GM21367 (cell line): ENCODE results near the gene PLPPR3.

Experiments
- ATAC-seq: cut with Tn5 transposase; IDR thresholded peaks from one replicate; pipeline ENCODE4 v1.9.1; 2021; ENCODE audit not compliant: unreplicated experiment

Gene PLPPR3

DNA sequence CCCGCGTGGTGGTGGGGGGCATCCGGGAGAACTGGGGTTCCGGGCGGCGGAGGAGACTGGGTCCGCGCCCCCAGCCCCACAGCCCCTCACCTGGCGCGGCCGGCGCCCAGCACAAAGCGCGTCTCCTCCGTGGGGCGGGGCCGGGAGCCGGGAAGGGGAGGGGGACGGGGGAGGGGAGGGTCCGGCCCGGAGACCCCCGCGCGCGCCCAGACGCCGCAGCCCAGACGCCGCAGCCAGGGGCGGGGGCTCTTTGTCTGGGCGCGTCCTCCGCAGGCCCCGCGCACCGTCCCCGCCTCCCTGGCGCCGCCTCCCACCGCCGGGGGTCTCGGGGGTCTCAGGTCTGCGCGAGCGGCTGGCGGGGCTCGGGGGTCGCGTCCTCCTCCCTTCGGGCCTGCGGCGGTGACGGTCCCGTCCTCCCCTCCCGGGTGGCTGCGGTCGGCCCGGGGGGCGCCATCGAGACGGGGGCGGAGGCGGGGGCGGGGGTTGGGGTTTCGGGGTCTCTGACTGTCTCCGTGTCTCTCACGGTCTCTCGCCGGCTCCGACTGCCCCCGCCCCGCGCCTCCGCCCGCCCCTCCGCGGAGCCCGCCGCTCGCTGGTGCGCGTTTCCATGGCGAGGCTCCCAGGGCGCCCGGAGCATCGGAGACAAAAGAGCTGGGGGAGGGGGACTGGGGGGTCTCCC, at the start of gene PLPPR3:
Gene PLPPR3, minus strand, starts transcription at position 131 of the 679 bp plus-strand sequence. CDS start 396 bp downstream, outside the sequence.
- no peak for ATAC-seq

DNA sequence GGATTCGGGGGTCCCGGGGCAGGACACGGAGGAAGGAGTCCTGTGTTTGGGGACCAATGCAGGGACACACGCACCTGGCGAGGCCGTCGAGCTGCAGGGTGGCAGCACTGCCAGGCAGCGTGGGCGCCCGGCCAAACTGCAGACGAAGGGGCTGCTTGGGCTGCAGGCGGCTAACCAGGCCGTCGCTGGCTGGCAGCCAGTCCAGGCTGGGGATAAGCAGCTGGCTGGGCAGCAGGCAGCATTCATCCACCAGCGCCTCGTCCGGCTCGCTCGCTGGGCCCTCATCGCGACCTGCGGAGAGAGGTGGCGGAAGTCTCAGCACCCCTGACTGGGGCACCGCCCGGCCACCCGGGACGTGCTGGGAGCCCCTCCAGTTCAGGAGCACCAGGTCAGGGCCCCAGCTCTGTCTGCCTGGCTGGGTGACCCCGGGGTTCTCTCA, 49.2 kb upstream of the PLPPR3 start:
- no peak for ATAC-seq

- ATAC-seq, result no peak
Measured at GRCh38 chr19:870314-870713, 48.6 kb upstream of the PLPPR3 start.

- no peak for ATAC-seq
Measured at GRCh38 chr19:869245-870177, 47.8 kb upstream of the PLPPR3 start.

GRCh38 chr19:868458-869244, 46.9 kb upstream of the PLPPR3 start:
- no peak for ATAC-seq

- ATAC-seq, result no peak
Measured at GRCh38 chr19:867855-868457, 46.2 kb upstream of the PLPPR3 start.

DNA sequence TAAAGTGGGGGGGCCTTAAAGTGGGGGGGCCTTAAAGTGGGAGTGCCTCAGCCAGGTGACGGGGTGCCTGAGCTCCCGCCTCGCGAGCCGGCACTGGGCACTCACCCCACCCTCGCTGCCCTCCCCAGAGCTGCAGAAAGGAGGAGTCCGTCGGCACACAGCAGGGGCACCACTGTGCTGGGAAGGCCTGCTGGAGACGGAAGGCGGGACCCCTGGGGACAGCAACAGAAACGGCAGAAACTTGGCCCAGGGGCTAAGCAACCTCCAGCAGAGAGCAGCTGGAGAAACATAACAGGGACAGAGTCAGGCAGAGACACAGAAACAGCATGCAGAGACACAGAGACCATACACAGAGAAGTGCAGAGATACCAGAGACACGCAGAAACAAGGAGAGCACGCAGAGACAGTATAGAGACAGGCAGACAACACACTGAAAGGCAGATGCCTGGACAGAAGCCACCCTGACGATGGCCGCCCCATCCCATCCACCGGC, 45.6 kb upstream of the PLPPR3 start:
- no peak for ATAC-seq

GRCh38 chr19:866769-867300, 45.1 kb upstream of the PLPPR3 start:
- no peak for ATAC-seq

DNA sequence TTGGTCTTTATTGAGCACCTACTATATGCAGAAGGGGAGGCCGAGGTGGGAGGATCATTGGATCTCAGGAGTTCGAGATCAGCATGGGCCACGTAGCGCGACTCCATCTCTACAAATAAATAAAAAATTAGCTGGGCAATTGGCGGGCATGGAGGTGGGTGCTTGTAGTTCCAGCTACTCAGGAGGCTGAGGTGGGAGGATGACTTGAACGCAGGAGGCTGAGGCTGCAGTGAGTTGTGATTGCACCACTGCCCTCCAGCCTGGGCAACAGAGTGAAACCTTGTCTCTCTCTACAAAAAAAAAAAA, 41.5 kb upstream of the PLPPR3 start:
- no peak for ATAC-seq

DNA sequence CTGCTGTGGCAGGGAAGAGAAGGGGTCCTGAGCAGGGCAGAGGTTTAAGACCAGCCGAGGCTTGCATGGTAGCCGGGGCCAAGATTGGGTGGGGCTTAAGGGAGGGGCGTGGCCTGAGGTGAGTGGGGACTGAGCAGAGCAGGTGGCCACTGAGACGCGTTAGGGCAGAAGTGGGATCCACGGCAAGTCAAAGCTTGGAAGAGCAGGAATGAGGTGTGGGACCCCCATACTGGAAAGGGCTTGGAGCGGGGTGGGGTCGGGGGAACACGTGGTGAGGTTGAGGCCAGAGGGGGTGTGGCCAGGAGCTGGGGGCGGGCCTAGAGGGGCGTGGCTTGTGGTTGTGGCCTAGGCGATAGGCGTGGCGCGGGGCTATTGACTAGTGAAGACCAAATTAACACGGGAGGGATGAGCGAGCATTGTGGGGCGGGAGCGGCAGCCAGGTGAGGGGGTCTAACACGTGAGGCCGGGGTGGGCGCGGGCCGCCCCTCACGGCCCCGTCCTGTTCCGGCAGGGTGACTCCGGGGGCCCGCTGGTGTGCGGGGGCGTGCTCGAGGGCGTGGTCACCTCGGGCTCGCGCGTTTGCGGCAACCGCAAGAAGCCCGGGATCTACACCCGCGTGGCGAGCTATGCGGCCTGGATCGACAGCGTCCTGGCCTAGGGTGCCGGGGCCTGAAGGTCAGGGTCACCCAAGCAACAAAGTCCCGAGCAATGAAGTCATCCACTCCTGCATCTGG, 41.0 kb upstream of the PLPPR3 start:
- no peak for ATAC-seq

DNA sequence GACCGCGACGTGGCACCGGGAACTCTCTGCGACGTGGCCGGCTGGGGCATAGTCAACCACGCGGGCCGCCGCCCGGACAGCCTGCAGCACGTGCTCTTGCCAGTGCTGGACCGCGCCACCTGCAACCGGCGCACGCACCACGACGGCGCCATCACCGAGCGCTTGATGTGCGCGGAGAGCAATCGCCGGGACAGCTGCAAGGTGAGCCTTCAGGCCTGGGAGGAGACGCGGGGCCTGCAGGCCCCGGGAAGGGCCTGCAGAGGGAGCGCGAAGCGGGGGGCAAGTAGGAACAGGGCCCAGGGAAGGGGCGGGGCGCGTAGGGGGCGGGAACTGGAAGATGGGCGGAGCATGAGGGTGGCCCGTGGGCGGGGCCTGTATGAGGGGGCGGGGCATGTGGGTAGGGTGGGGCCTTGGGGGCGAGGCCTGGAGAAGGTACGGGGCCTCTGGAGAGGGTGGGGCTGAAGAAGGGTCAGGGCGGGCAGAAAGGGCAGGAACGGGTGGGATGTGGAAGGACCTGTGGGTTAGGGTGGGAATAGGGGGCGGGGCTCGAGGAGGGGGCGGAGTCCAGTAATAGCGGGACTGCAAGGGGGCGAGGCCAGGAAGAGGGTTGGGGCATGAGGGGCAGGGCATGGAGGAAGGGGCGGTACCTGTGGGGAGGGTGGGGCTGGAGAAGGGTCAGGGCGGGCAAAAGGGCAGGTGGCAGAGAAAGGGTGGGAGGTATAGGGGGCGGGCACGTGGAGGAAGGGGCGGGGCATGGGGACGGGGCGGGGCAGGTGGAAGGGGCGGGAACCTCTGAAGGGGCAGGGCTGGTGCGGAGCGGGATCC, 40.2 kb upstream of the PLPPR3 start:
- no peak for ATAC-seq

DNA sequence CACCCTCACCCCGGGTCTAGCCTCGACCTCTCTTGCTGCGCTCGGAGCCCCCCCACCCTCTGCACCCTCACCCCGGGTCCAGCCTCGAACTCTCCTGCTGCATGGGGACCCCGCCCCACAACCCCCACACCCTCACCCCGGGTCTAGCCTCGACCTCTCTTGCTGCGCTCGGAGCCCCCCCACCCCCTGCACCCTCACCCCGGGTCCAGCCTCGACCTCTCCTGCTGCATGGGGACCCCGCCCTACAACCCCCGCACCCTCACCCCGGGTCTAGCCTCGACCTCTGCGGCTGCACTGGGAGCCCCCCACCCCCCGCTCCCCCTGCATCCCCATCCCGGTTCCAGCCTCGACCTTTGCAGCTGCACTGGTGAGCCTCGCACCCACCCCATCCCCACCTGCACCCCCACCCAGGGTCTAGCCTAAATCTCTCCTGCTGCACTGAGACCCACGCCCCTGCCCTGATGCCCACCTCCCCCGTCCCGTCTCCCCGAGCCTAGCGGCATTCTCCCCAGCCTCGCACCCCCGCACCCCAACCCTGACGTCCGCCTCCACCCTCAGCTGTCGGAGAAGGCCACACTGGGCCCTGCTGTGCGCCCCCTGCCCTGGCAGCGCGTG, 39.5 kb upstream of the PLPPR3 start:
- no peak for ATAC-seq

GRCh38 chr19:858868-859843, 37.4 kb upstream of the PLPPR3 start, which contains the start of gene CFD:
Gene CFD, plus strand, starts transcription at chr19:859664. Its CDS starts 26 bp downstream, at chr19:859690.
- ATAC-seq, result no peak

DNA sequence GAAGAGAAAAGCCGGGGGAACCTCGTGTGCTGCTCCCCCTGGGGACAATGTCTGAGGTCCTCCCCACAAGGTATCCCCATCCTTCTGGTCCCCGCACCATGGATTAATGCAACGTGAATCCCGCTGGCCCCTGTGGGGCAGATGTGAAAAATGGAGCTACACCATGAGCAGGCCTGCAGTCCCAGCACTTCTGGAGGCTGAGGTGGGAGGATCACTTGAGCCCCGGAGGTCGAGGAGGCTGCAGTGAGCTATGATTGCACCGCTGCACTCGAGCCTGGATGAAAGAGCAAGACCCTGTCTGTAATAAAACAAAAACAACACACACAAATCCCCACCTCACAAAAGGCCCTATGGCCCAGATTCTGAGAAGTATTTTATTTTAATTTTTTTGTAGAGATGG, 36.5 kb upstream of the PLPPR3 start:
- no peak for ATAC-seq

DNA sequence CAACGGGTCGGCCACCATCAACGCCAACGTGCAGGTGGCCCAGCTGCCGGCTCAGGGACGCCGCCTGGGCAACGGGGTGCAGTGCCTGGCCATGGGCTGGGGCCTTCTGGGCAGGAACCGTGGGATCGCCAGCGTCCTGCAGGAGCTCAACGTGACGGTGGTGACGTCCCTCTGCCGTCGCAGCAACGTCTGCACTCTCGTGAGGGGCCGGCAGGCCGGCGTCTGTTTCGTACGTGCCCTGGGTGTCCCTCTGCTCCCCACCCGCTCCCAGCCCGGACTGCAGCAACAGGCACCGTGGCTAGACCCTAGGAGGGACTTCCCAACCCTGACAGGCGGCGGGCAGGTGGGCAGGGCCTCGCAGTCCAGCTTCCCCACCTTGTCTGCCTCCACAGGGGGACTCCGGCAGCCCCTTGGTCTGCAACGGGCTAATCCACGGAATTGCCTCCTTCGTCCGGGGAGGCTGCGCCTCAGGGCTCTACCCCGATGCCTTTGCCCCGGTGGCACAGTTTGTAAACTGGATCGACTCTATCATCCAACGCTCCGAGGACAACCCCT, 33.9 kb upstream of the PLPPR3 start:
- no peak for ATAC-seq

- ATAC-seq, result no peak
Measured at GRCh38 chr19:855142-855541, 33.4 kb upstream of the PLPPR3 start.

DNA sequence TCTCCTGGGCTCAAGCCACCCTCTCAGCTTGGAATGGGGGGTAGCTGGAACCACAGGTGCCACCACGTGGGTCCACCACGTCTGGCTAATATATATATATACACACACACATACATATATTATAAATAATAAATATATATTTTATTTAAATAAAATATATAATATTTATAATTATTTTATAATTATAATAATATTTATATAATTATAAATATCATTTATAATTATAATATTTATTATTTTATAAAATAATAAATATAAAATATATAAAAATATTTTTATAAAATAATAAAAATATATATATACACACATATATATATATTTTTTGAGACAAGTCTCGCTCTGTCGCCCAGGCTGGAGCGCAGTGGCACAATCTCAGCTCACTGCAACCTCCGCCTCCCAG, 32.8 kb upstream of the PLPPR3 start:
- ATAC-seq, result no peak
